ENCODE measurements around the gene PPP1R15B.
A peak's percentile ranks its signal among the peaks of the same experiment; 100 is the strongest.

The PPP1R15B gene

DNA sequence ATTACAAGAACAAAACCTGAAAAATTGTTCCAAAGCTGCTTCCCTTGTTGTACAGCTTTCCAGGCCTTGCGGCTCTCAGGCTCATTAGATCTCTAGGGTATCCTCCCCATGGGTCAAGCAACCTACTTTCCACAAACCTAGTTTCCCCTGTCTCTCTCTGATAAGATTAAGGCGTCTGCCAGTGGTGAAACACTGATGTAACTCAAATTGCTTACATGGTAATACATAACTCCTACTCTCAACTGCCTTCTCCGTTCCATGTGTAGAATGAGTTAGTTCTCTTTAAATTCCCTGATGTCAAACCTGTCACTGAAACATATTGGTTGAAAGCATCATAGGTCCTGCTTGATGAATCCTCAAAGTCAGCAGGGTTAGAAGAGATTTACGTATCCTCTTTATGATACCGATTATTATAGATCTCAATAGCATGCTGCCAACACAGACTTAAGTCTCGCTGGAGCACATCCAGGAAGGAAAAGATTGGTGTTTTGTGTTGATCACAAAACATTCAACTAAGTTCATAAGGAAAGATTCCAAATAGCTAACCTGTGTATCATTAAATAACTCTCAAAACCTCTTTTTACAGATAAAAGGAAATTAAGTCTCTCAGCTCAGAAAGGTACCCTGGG, 10.6 kb downstream of the PPP1R15B start:
- DNase-seq (ENCODE audit: low read depth in 2 of 2), result no peak

DNA sequence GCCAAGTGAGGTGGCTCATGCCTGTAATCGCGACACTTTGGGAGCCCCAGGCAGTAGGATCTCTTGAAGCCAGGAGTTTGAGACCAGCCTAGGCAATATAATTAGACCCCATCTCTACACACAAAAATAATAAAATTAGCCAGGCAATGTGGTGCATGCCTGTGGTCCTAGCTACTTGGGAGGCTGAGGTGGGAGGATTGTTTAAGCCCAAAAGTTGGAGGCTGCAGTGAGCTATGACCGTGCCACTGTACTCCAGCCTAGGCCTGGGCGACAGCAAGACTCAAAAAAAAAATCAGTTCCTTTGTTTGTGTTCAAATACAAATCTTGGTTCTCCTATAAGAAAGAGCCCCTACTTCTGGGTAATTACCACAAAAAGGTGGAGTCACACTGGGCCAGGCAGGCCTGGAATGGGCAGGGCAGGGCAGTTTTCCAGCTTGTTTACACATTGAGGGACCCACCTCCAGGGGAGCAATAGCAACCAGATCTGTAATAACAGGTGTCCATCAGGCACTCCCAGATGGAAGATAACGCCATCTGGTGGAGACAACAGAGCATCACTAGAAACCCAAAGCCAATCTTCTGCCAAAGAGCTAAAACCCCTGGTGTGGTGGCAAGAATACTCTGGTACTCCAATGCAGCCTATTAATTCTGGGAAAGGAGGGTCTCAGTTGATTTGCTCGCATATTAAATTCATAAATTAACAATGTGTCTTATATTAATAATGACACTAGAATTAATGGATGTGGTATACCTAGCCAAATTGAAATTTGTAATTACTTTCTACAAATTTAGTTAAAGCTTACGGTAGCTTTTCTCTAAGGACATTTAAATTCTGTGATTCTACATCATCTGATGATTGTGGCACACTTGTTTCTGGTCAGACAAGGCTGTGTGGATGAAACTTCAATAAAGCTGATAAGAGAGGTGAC, 13.2 kb downstream of the PPP1R15B start:
- peak in 1 of 2 donors; percentile 42 for DNase-seq (ENCODE audit: low read depth in 2 of 2)

DNA sequence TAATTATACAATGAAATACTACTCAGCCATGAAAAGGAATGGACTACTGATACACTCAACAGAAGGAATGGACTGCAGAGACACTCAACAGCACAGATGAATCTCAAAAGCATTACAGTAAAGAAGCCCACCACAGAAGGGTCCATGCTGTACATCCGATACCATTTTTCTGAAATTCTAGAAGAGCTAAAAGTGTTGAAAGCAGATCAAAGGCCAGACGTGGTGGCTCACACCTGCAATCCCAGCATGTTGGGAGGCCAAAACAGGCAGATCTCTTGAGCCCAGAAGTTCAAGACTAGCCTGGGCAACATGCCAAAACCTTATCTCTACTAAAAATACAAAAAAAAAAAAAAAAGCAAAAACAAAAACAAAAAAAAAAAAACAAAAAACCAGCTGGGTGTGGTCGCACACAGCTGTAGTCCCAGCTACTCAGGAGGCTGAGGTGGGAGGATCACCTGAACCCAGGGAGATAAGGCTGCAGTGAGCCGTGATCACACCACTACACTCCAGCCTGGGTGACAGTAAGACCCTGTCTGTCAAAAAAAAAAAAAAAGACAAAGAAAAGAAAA, 15.5 kb downstream of the PPP1R15B start:
- no peak for DNase-seq (ENCODE audit: low read depth in 2 of 2)

DNA sequence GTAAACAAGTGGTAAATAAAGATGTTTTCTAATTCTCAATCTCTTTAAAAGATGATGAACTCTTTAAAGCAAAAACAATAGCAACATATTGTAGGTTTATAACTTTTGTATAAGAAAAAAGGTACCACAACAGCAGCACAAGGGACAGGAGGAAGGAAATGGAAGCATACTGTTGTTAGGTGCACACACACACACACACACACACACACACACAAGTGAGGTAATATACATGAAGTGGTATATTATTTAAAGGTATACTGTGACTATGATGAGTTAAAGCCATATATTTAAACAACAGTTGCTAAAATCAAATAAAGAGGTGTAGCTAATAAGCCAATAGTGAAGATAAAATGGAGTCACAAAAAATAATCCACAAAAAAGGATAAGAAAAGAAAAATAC, 20.0 kb downstream of the PPP1R15B start:
- DNase-seq (ENCODE audit: low read depth in 2 of 2), result no peak

DNA sequence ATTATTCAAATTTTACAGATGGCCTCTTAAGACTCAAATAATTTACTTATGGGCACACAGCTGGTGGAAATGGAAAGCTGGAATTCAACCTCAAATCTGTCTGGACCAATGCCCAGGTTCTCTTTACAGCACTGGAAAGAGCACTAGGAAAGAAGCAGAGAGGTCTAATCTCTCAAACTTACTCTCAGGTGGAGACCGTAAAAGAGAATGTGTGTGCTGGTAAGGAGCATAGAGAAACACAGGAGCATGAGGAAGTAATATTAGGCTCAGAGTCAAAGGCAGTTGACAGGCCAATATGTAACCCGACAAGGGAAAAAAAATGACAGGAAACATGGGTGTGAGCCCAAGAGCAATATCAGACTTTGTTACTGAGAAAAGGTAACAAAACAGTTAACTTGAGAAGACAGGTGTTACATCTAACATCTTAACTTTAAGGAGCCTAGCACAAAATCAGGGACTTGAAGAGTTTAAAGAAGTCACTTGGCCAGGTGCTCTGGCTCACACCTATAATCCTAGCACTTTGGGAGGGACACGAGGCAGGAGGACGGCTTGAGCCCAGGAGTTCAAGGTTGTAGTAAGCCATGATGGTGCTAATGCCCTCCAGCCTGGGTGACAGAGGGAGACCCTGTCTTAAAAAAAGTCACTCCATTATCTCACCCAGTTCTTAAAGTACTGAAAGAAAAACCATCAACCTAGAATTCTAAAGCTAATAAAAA, 20.7 kb downstream of the PPP1R15B start:
- DNase-seq (ENCODE audit: low read depth in 2 of 2), result no peak

DNA sequence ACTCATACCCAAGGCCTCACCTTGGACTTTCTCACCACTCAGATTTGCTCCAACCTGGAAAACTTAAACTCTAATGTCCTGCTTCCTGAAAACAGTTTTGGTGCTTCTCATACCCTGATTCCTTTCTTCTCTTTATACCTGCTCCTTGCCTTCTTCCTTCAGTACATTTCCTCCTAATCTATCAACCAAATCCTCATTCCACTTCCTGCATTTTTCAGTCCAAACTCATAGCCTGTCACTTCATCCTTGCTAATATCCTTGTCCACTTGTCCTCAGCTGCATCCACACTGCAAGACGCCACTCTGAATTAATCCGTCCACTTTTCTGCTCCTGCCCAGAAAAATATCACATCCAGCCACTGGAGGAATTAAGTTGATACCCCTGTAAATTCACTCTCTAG, 25.9 kb downstream of the PPP1R15B start:
- DNase-seq (ENCODE audit: low read depth in 2 of 2), result no peak

DNA sequence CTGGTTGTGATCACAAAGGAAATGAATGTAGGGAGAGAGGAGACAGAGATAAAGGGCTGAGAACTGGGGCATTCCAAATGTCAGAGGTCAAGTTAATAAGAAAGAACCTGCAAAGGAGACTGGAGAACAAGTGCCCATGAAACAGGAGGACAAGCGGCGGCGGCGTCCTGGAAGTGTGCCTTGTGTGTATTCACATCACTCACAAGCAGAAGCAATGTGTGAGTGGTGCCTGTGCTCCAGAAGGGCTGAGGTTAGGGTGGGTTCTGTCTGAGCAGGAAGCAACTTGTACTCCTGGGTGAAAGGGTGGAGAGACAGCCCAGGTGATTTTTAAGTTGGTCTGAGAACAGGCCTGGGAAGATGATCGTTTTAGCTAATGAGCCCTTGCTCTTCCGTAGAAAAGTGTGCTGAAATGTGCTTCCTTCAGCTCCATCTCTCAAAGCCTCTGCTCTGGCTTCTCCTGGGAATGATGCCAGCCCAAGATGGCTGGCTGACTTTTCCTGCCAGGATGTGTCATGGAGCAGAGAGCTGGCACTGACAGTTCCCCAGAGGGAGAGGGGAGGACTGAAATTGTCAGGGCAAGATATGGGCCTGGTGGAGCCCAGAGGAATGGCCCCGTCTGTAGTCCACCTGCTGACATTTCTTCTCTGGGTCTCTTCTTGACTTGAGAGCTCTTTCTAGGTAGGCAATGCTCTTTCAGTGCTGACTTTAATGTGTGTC, 26.8 kb downstream of the PPP1R15B start:
- DNase-seq (ENCODE audit: low read depth in 2 of 2), result no peak

DNA sequence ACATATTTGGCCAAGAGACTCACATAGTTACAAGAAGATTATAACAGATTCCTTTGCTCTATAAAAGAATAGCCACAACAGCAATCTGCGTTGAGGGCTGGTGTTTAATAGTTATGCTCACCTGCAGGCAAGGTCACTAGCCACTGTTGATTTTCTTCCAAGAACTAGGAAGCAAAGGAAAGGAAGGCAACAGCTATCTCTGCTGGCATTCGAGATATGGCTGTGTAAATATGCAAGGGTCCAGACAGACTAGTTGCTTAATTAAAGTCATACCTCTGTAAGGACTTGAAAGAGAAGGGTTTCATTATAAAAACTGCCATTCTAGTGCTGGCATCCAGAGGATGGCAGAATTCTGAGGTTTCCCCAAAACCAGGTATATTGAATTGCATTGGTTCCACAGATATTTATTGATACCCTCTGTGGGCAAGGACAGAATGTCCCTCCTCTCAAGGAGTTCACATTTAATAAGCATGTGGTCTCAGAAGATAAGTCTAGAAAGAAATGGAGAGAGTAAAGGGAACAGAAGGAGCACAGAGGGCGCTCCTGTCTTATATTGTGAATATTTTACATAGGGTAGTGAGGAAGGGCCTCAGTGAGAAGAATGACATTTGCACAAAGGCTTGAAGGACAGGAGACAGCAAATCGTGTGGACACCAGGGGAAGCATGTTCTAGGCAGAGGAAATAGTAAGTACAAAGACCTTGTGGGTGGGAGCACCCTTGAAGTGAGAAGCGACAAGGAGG, 28.3 kb downstream of the PPP1R15B start:
- no peak for DNase-seq (ENCODE audit: low read depth in 2 of 2)

DNA sequence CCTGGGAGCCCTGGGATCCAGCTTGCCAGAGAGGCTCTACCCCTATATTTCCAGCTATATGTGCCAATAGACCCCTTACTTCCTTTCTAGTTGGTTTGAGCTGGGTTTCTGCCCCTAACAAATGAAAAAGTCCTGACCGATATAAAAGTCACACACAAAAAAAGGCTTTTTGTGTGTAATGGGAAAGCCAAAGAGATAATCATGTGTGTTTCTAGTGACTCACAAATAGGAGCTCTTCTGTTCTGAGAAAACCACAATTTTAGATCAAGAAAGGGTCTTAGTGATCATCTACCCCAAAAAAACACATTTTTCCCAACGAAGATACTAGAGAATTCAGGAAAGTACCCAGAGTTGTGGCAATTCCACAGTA, 28.9 kb downstream of the PPP1R15B start:
- DNase-seq (ENCODE audit: low read depth in 2 of 2), result no peak

DNA sequence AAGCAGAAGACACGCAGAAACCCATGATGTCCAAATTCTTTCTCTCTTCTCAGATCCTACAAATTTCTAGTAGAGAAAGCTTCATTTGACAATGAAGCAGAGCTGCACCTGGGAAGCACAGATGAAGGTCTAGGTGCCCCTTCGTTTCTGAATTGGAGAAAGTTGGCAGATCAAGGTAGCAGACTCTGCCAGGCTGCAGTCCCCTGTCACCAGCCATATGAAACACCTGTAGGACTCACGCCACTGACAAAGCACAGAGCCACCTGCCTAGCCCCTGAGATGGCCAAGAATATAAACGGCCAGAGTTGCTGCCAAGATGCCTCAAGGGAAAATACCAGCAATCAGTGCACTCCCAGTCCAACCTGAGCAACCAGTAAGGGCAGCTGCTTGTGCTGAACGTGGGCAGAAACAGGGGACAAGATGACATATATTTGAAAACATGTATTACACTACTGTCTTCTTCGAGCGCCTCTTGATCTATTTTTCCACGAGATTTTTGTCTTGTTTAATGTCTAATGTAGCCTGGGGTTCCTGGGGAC, 31.3 kb downstream of the PPP1R15B start:
- DNase-seq (ENCODE audit: low read depth in 2 of 2), result no peak

DNA sequence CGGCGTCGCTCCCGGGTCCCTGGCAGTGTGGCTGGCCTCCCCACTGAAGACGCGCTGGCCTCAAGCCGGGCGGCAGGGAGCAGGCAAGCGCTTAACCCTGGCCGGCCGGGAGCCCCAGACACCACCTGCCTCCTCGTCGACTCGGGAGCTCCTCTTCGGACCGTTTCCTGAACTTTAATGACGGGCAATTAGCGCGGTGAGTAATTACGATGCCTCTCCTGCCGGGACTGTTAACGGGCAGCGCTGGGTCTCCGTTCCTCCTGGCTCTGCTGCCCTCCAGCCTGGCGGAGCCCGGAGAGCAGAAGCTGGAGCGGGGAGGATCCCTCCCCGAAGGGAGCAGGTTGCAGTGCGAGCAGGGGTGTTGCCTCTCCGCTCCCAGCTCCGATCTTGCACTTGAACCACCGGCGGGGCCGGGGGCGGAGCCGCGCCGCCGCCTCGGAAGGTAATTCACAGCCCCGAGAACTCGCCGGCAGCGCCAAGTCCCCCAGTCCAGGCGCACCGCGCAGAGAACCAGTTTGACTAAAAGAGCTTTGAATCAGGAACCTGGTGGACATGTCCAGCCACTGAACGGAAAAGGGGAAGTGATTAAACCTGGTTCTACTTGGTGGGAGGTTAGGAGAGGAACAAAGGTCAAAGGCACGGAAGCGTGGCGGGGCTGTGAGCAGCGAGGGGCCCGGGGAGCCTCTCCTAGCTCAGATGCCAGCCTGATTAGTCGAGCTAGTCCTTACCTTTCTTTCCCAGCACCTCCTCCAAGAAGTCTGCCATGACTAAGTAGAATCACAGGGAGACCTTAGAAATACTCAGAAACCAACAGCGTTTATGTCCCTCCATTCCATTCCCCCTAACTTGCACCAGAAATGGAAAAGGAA, 33.6 kb downstream of the PPP1R15B start:
- peak; percentile 35 to 45 for DNase-seq (ENCODE audit: low read depth in 2 of 2)

DNA sequence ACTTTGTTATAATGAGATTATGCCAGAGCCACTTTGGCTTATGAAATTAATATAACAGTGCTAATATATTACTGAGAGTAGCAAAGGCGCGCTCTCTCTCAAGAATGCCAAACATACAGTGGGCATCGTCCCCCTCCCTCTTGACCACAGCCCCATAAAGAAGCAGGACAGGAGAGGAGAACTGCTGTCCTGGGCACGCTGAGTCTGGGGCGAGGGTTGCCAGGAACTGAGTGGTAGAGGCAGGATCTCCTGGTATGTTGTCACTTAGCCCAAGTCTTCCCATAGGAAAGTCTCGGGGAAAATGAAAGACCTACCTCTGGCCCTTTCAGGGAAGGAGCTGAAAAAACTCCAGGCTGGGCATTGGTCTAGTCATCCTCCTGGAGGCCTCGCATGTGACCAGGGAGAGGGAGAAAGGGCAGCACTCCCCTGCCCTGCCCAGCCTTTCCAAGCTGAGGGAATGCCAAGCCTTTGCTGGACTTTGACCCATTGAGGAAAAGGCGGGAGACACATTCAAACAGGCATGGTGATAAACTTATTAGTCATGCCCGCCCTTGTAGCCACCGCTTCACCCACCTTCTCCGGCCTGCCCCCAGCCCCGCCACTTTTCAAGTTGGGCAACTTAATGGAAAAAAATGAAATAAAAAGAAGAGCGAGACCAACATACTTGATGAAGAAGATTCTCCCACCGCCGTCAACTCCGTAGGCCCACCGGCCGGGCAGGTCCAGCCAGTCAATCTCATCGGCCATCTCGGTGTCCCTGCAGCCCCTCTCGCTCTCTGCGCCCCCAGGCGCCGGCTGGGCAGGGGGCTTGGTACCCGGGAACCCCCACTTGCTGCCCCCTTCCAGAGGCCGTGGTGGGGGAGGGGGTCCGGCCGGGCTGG, 34.5 kb downstream of the PPP1R15B start:
- no peak for DNase-seq (ENCODE audit: low read depth in 2 of 2)

DNA sequence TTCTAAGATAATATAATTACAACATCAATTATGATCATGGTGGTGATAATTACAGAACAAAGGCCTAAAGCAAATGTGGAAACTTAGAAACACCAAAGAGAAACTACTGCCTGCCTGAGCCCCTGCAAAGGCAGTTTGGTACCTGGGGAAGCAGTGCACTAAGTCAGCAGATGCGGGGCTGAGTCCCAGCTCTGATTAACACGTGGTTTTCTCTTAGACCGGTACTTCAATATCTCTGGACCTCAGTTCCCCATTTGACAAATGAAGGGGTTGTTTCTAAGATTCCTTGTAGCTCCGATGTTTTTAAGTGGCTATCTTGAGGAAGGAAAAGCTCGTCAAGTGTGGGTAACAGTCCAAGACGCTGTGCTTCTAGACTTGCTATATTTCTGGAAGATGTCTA, 35.2 kb downstream of the PPP1R15B start:
- DNase-seq (ENCODE audit: low read depth in 2 of 2), result no peak

DNA sequence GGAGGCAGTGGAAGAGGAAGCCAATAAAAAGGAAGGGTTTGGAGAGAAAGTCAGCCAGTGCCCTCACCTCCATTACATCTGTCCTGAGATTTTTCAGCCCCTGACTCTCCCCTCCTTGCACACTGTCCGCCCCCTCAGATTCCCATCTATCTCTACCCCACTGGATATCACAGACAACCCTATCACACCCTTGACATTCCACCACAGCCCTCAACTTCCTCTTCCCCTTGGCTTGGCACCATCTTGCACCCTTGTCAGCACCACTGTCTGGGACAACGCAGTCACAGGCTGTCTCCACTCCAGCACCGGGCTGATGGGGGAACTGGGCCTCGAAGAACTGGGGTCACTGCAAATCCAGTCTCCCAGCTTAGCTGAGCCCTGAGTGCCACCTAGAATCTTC, 37.7 kb downstream of the PPP1R15B start:
- DNase-seq (ENCODE audit: low read depth in 2 of 2), result no peak

DNA sequence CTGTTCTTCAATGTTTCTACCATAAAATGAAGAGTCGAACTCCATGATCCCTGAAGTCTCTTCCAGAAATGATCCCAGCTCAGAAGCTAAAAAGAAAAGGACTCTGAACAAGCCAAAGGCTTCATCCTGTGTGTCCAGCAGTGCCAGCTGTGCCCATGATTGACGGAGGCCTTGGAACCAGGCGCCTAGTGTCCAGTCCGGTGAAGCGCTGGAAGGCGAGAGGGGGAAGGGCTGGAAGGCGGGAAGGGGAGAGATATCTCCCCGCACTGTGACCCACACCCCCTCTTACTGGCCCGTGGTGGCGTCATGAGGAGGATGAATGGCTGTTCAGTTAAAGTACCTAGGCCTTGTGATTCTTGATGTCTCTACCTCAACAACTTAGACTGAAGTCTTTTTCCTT, 41.4 kb downstream of the PPP1R15B start:
- no peak for DNase-seq (ENCODE audit: low read depth in 2 of 2)

DNA sequence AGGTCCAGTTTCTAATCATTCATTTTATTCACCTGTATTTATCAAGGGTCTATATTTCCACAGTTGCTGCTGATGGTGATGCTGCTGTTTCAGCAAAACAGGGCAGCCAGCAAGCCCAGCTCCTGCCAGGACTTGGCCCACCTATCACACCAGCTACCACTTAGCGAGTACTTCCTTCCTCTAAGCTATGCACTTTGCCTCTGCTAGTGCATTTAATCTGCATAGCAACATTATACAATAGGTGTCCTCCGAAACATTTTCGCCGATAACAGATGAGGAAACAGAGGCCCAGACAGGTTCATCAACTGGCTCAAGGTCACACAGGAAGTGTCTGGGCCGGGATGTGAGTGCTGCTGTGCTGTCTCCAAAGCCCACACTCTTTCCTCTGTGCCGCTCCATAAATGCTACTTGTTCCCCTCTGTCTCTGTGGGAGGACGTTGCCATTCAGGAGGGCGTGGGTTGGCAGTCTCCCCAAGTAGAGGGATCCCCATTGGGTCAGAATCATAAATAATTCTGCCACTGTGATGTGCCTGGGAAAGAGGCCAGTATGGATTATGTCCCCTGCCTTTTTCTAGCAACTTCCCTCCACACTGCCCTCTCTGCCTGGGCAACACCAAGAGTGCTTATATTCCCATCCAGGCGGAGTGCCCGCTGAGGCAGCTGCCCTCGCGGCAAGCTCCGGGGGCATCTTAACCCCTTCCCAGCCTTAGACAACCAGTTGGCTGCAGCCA, 42.5 kb downstream of the PPP1R15B start:
- no peak for DNase-seq (ENCODE audit: low read depth in 2 of 2)

DNA sequence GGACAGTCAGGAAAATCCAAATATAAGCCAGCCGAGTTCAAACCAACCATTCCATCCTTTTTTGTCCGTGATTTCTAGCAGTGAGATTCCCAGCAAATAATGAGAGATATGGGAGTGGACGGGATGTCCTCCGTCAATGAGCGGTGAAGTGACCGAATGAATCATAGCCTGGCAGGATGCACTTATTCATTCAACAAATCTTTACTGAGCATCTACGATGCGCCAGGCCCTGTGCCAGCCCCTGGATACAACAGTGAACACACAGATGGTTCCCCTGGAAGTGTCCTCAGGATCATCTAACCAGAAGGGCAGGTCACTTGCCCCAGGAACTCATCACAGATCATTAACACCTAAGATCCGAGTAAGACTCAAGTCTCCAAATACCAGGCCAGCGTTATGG, 43.7 kb downstream of the PPP1R15B start:
- DNase-seq (ENCODE audit: low read depth in 2 of 2), result no peak
